HG03025 (cell line): ENCODE results near the gene CNTNAP5.
"Not testable (repeated sequence)": the region's sequence is repeated elsewhere in the genome, so short reads cannot be mapped to it uniquely, and the experiment has no call there.

ENCODE experiments used
- ATAC-seq: cut with Tn5 transposase; IDR thresholded peaks from one replicate; pipeline ENCODE4 v1.9.1; 2021; ENCODE audit warnings: mild to moderate bottlenecking, moderate library complexity; ENCODE audit not compliant: unreplicated experiment, low FRiP score

CNTNAP5 gene

DNA sequence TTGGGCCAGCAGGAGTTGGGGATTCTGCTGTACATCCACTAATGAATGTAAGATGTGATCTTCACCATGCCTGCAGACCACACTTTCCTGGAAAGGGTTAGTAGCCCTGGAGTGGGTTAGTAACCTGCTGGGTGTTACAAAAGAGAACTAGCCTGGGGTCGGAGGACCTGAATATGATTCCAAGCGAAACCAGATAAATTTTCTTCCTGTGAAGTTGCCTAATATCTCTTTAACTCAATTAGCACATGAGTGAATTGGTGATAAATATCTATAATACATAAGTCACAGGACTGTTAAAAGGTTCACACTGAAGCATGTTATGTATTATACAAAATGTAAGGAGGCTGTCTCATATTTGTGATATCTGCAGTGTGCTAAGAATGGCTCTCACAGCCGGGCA lies 291.0 kb downstream of the CNTNAP5 start:
- no peak for ATAC-seq

GRCh38 chr2:124316881-124317605 lies 292.0 kb downstream of the CNTNAP5 start:
- no peak for ATAC-seq

- no peak for ATAC-seq
Observed at GRCh38 chr2:124317628-124318027, 292.5 kb downstream of the CNTNAP5 start.

GRCh38 chr2:124318913-124319312 lies 293.8 kb downstream of the CNTNAP5 start:
- no peak for ATAC-seq

GRCh38 chr2:124319577-124319976 lies 294.5 kb downstream of the CNTNAP5 start:
- ATAC-seq, result no peak

DNA sequence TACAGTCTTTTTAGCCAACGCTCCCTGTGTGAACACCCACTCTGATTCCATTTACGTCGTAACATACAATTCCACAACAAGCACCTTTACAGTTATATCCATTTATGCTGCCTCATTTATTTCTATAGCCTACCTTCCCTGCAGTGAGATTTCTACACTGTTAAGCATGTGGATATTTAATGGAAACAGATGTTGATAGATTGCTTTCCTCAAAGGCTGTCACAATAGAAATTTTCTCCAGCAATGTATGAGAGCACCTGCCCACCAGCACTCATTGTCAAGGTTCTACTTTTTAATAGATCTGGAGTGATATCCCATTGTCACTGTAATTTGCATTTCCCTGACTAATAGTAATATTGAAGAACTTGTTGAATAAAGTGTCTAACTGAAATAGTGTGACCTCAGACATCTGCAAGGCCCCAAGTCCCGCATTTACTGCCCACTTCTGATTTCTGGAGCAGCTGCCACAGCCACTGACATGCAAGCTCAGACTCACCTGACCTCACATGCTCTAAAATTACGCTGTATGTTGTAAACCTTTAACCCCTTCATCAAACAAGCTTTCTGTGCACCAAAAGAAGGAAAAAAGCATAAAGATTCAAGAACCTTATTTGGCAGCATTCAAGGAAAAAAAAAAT lies 295.1 kb downstream of the CNTNAP5 start:
- ATAC-seq, result no peak

DNA sequence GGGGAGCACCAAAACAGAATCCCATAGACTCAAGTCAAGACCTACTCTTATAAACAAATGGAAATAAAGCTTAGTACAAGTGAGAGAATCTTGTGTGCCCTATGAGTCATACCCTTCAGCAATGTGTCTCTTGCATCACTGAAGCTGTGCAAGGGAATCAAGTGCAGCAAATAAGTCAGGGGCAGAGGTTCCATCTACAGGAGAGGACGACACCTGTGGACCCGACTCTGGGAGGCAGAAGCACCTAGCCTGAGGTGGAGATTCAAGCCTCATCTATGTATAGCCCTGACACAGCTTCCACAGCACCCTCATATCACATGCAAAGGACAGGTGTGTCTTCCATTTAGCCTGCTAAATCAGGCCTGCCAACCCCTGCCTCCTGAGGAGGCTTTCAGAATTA lies 298.2 kb downstream of the CNTNAP5 start:
- no peak for ATAC-seq

- ATAC-seq, result no peak
Observed at GRCh38 chr2:124325667-124326440, 300.8 kb downstream of the CNTNAP5 start.

DNA sequence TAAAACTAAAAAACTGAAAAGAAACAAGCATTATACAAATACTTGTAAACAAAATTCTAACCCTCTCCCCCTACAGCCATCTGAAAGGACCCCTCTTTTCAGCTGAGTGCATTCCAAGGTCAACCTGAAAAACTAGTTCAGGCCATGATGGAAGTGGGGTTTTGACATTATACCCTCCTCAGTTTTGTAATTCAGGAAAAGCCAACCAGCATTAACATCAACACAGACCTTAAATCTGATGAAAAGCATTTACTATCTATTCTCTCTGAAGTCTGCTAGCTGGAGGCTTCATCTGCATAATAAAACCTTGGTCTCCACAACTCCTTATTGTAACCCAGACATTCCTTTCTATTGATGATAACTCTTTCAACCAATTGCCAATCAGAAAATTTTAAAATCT lies 302.2 kb downstream of the CNTNAP5 start:
- no peak for ATAC-seq

- no peak for ATAC-seq
Observed at GRCh38 chr2:124328397-124328796, 303.3 kb downstream of the CNTNAP5 start.

DNA sequence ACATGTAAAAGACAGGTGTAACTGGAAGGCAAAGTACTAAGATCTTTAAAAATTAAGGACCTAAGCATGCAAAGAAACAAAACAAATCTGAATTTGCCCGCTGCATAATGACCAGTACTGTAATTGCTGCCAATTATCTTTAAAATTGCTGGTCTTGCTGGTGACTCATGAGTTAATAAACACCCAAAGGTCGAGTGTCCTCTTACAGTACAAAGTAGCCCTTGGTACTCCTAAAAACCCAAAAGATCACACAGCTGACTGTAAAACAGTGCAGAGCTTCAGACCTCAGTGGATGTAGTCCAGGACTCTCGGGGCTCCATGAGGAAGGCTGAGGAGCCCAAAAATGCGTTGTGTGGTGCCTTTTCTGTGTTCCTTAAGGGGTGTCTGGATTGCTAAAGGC lies 308.7 kb downstream of the CNTNAP5 start:
- no peak for ATAC-seq

GRCh38 chr2:124335058-124335457 lies 310.0 kb downstream of the CNTNAP5 start:
- no peak for ATAC-seq

DNA sequence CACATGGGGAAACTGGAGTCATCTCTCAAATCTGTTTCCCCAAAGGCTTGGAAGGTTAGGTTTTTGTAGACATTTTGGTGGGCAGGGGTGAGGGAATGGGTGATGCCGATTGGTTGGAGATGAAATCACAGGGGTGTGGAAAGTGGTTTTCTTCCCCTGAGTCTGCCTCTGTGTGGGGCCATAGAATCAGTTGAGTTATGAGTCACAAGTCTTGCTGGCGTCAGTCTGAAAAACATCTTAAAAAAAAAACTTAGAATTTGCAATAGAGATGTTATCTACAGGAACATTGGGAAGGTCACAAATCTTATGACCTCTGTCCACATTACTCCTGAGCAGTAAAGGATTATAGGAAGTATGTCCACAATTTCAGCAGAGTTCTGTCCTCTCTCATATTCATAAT lies 314.6 kb downstream of the CNTNAP5 start:
- ATAC-seq, result no peak

DNA sequence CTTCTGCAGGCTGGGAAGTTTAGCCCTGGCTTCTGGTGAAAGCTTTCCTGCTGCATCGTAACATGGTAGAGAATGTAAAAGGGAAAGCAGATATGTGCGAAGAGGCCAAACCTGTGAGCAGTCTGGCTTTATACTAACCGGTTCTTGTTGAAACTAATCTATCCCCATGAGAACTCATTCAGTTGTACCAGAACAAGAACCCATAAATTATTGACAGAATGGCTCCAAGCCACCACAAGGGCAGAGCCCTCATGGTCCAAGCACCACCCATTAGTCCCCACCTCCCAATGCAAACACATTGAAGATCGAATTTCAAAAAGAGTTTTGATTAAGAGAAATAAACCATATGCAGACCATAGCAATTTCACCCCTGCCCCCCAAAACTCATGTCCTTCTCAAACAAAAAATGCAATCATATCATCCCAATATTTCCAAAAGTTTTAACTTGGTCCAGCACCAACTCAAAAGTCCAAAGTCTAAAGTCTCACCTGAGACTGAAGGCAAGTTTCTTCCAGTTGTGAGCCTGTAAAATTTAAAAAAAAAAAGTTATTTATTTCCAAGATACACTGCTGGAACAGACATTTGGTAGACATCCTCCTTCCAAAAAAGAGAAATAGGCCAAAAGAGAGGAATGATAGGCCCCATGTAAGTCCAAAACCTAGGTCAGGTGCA lies 318.9 kb downstream of the CNTNAP5 start:
- no peak for ATAC-seq

GRCh38 chr2:124347209-124347608 lies 322.1 kb downstream of the CNTNAP5 start:
- ATAC-seq, result no peak

DNA sequence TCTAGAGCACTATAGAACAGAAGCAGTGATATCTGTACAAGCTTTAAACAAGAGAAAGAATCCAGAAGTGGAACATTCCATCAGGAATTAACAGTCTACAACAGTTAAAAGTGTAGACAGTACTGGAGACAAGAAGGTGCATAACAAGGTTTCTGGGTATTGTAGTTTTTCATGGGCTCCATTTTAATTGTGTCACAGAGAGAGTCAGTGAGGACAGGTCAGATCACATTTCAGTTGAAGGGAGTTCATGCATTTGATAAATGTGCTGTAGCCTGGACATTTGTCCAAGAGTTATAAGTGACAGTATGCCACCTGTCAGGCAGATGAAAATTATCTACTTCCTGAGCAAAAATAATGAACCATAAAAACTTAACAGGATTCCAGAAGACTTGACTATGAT lies 328.6 kb downstream of the CNTNAP5 start:
- ATAC-seq, result no peak

DNA sequence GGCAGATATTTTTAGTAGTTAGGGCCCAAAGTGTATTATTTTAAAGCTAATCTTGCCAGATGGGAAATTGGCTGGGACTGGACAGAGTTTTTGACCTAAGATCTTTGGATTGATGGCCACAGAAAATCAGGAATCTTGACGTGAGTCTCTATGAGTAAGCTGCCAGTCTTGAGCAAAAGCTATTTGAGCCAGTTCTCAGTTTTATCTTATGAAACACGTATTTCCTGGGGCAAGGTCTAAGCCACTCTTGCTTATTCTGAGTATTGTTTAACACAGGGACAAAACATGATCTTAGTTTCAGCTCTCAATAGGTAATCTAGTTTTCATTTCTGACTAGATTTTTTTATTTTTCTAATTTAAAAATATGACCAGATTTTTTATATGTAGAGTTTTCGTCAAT lies 329.4 kb downstream of the CNTNAP5 start:
- no peak for ATAC-seq

DNA sequence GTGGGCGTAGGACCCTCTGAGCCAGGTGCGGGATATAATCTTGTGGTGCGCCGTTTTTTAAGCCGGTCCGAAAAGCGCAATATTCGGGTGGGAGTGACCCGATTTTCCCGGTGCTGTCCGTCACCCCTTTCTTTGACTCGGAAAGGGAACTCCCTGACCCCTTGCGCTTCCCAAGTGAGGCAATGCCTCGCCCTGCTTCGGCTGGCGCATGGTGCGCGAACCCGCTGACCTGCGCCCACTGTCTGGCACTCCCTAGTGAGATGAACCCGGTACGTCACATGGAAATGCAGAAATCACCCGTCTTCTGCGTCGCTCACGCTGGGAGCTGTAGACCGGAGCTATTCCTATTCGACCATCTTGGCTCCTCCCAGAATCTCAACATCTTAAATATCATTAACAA lies 336.9 kb downstream of the CNTNAP5 start:
- not testable (repeated sequence) for ATAC-seq

DNA sequence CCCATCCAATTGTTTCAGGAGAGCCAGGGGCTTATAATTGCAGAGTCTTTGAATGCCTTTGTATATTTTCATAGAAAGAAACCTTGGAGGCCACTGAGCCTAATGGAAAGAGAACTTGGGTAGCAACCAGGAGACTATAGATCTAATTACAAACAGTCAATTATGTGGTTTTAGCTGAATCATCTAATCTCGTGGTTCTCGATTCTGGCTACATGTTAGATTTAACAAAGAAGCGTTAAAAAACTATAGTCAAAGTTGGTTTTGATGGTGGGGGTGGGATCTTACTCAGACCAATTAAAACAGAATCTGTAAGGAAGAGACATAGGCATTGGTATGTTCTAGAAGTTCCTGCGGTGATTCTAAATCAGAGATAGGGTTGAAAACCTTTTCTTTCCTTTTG lies 344.1 kb downstream of the CNTNAP5 start:
- ATAC-seq, result no peak

DNA sequence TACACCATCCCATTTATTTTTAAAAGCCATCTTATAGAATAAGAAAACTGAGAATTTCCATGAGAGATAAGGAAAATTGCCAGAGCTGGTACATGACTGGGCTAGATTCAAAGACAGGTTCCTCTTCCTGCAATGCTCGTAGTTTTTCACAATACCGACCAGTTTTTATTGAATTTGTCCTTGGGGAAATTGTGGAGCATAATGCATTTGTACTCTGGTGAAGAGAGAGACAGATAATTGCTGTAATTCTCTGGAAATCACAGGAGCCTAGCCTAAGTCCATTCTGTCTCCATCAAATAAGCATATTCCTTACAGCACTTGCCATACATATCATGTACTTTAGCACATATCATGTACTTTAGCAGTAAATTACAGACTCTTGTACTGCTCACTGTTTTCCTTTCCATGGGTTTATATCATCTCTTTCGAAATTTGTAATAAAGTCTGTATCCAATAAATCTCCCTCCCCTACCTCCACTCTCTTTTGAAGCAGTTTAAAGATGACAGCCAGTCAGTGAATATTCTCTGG lies 355.2 kb downstream of the CNTNAP5 start:
- ATAC-seq, result no peak
